Measurements from ENCODE around the gene ACSS1. TPM values are rescaled to one million over a fixed set of nuclear protein-coding genes. Genes with fewer than 3 reads are reported as not detected.

ACSS1 gene
- total and polyA plus RNA-seq, 2 of the 8 experiments (the other 6 are each of a cell fraction or from before 2014, with no cell fraction given), result 2.6 to 3.4 TPM

DNA sequence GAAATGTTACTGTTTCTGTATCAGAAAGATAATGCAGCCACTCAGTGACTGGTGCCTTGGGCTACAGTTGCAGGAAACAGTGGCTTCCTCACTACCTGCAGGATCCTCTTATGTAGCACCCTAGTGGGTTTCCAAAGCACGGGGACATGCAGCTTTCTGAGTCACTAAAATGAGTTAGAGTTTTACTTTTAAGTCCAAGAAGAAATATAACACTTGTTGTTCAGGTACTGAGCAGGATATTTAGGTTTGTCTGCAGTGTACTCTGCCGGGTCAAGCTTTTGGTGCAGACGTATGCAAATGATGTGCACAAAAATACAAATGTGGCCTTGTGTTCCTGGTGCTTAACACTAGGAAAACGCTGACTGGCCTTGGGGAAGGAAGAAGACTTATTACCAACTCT lies 22.0 kb downstream of the ACSS1 start:
- Histone ChIP-seq H3K9ac (replicated peaks in 1 of 4; ENCODE audit: extremely low read depth in 1 of 4, low read depth in 3 of 4, low read length in 3 of 4) (no peak overlapping the region), H2AK5ac (ENCODE audit: low read depth, low read length) (no peak overlapping the region), H3K56ac (replicated peaks; ENCODE audit: insufficient read length, low read depth, low read length) (no peak overlapping the region), H3K23ac (ENCODE audit: insufficient read length) (no peak overlapping the region), H2AFZ (ENCODE audit: low read length) (no peak overlapping the region), H4K8ac (ENCODE audit: extremely low read depth, insufficient read depth, low read length) (no peak overlapping the region), H2BK5ac (ENCODE audit: low read depth, low read length) (no peak overlapping the region), H3K14ac (ENCODE audit: insufficient read length) (no peak overlapping the region), H4K20me1 (replicated peaks in 1 of 2; ENCODE audit: control insufficient read depth in 1 of 2, insufficient read depth in 2 of 2, low read length in 2 of 2) (no peaks in the 10 kb centered on the region), H3K18ac (ENCODE audit: extremely low read depth, low read length) (no peak overlapping the region), H2BK15ac (ENCODE audit: low read length) (no peak overlapping the region), H3K4me2 (ENCODE audit: insufficient read depth in 1 of 2, low read depth in 2 of 2, low read length in 2 of 2) (no peak overlapping the region), H3K23me2 (ENCODE audit: low read depth, low read length) (no peaks in the 10 kb centered on the region), H2BK120ac (replicated peaks; ENCODE audit: low read depth, low read length) (no peak overlapping the region), H4K5ac (ENCODE audit: insufficient read length, low read depth, low read length) (no peak overlapping the region), H3K27me3 (replicated peaks in 1 of 4; ENCODE audit: control insufficient read depth in 3 of 4, extremely low read depth in 1 of 4, insufficient read depth in 3 of 4, low read length in 3 of 4) (no peaks in the 10 kb centered on the region; a peak in 1 of 7 replicates), H3K79me2 (ENCODE audit: control insufficient read depth in 1 of 2, insufficient read depth in 2 of 2, low read length in 2 of 2) (no peaks in the 10 kb centered on the region), H3K27ac (ENCODE audit: low read depth, low read length) (no peak overlapping the region), H3K4ac (replicated peaks; ENCODE audit: insufficient read length, low read depth, low read length) (no peak overlapping the region), H3K4me1 (replicated peaks in 1 of 4; ENCODE audit: control insufficient read depth in 3 of 4, insufficient read depth in 4 of 4, low read length in 3 of 4) (peaks cover 0 to 5% (median 1%) of the 10 kb centered on the region in 4 experiments; a peak in 3 of 7 replicates), H4K91ac (replicated peaks; ENCODE audit: insufficient read length, low read length) (no peak overlapping the region), H3K36me3 (ENCODE audit: control insufficient read depth in 2 of 4, insufficient read depth in 4 of 4, low read length in 3 of 4) (no peaks in the 10 kb centered on the region), H3K79me1 (ENCODE audit: low read depth, low read length) (no peaks in the 10 kb centered on the region), H2BK12ac (ENCODE audit: low read depth, low read length) (no peak overlapping the region), H3K4me3 (ENCODE audit: extremely low read depth in 1 of 4, insufficient read depth in 2 of 4, low read depth in 3 of 4, low read length in 4 of 4) (no peak overlapping the region), H2BK20ac (ENCODE audit: low read length) (no peak overlapping the region), H3K9me3 (ENCODE audit: insufficient read depth in 2 of 2, low read depth in 1 of 2, low read length in 1 of 2) (peaks cover 0 to 5% of the 10 kb centered on the region in 2 experiments; a peak in 1 of 4 replicates)
- TF ChIP-seq JUND (IDR thresholded peaks at IDR 0.05; ENCODE audit: low read length) (no peak), PHF8 (conservative IDR thresholded peaks at IDR 0.05; ENCODE audit: low read depth, low read length) (no peak), SP1 (IDR thresholded peaks at IDR 0.05; ENCODE audit: low read depth, low read length) (no peak), RBBP5 (IDR thresholded peaks at IDR 0.05; ENCODE audit: borderline replicate concordance, low read depth, low read length) (no peak), NANOG (IDR thresholded peaks at IDR 0.05; ENCODE audit: insufficient read depth, low read depth, low read length, poor library complexity, severe bottlenecking) (no peak), SIRT6 (IDR thresholded peaks at IDR 0.05; ENCODE audit: low read length) (no peak), EGR1 (IDR thresholded peaks at IDR 0.05; ENCODE audit: borderline replicate concordance, low read depth, low read length) (no peak), KDM4A (IDR thresholded peaks at IDR 0.05; ENCODE audit: low read depth, low read length, severe bottlenecking) (no peak), SP2 (IDR thresholded peaks at IDR 0.05; ENCODE audit: low read length) (no peak), KDM5A (IDR thresholded peaks at IDR 0.05; ENCODE audit: low read length) (no peak)
- WGBS, 2 experiments (ENCODE audit: extremely low coverage in 1 of 2, insufficient coverage in 1 of 2, insufficient read length in 1 of 2, insufficient replicate concordance in 2 of 2, low coverage in 1 of 2, low lambda C conversion rate in 2 of 2, missing lambda C conversion rate in 1 of 2), result 78% methylated on average over 4 of the region's 4 CpGs; no CpG with 5 or more reads in 1 of the 2 experiments
- no peak for FAIRE-seq
- CTCF ChIA-PET (ENCODE audit: partially characterized antibody), result interaction anchor here (0.8 to 1.5 kb wide), 2 partner anchors 23 to 29 kb away, joined by 3 read pairs; no protein-coding TSS in a partner anchor
- DNase-seq (ENCODE audit: low read depth in 1 of 2, low spot score in 2 of 2), result no peak
- POLR2A ChIA-PET (ENCODE audit: partially characterized antibody), result no interaction called here
